GM23338 (cell line): ENCODE results near the gene RWDD1. TPM values are rescaled to one million over a fixed set of nuclear protein-coding genes. Genes with fewer than 3 reads are reported as not detected.

Experiments used
- ATAC-seq: fragments of 200-7000 bp; cut with Tn5 transposase; 3 replicates; pipeline ENCODE4 v1.9.1; 2020
- DNase-seq: peaks from one replicate; pipeline ENCODE4 v3.0.0-alpha.2; 2015; ENCODE audit warnings: low spot score
- H2AFZ ChIP-seq: fragments of 200-600 bp; sonication (generic); 2 replicates; pipeline ENCODE4 v1.8.0; 2016; ENCODE audit warnings: antibody characterized with exemption, mild to moderate bottlenecking, moderate library complexity
- H3F3A ChIP-seq: fragments of 200-600 bp; sonication (generic); replicated peaks from 2 replicates; pipeline ENCODE4 v1.8.0; 2017; ENCODE audit warnings: antibody characterized with exemption, mixed run types, low read depth
- H3K27ac ChIP-seq: fragments of 200-600 bp; sonication (generic); 2 replicates; pipeline ENCODE4 v1.6.1; 2016; ENCODE audit warnings: low read depth
- H3K27me3 ChIP-seq: fragments of 200-600 bp; sonication (generic); 2 replicates; pipeline ENCODE4 v1.8.0; 2016; ENCODE audit warnings: mild to moderate bottlenecking, mixed run types, moderate library complexity; ENCODE audit not compliant: insufficient read depth
- H3K36me3 ChIP-seq: fragments of 200-600 bp; sonication (generic); 2 replicates; pipeline ENCODE4 v1.8.0; 2016; ENCODE audit warnings: mild to moderate bottlenecking; ENCODE audit not compliant: insufficient read depth
- H3K4me1 ChIP-seq: fragments of 200-600 bp; sonication (generic); 2 replicates; pipeline ENCODE4 v1.8.0; 2016; ENCODE audit warnings: mild to moderate bottlenecking, moderate library complexity; ENCODE audit not compliant: insufficient read depth
- H3K4me2 ChIP-seq: fragments of 200-600 bp; sonication (generic); 2 replicates; pipeline ENCODE4 v1.7.1; 2017; ENCODE audit warnings: mixed run types
- H3K4me3 ChIP-seq: fragments of 200-600 bp; sonication (generic); 2 replicates; pipeline ENCODE4 v1.6.1; 2016; ENCODE audit warnings: mixed run types
- H3K79me2 ChIP-seq: fragments of 200-600 bp; sonication (generic); replicated peaks from 2 replicates; pipeline ENCODE4 v1.8.0; 2017; ENCODE audit warnings: mild to moderate bottlenecking; ENCODE audit not compliant: insufficient read depth
- H3K9me2 ChIP-seq: fragments of 200-600 bp; sonication (generic); 2 replicates; pipeline ENCODE4 v1.8.0; 2017; ENCODE audit not compliant: insufficient read depth
- H4K20me1 ChIP-seq: fragments of 200-600 bp; sonication (generic); replicated peaks from 2 replicates; pipeline ENCODE4 v1.8.0; 2017; ENCODE audit warnings: mild to moderate bottlenecking; ENCODE audit not compliant: insufficient read depth
- H3K27ac Mint-ChIP-seq: 2 replicates; pipeline ENCODE4 v1.8.0; 2020; ENCODE audit warnings: inconsistent platforms, mild to moderate bottlenecking, moderate library complexity, mixed read lengths
- H3K27me3 Mint-ChIP-seq: 3 replicates; pipeline ENCODE4 v1.8.0; 2022; ENCODE audit warnings: low read depth, mild to moderate bottlenecking, moderate library complexity, mixed read lengths, inconsistent platforms; ENCODE audit not compliant: insufficient read depth, poor library complexity
- H3K36me3 Mint-ChIP-seq: 3 replicates; pipeline ENCODE4 v1.8.0; 2021; ENCODE audit warnings: low read depth, mild to moderate bottlenecking, inconsistent platforms, moderate library complexity, mixed read lengths
- H3K4me1 Mint-ChIP-seq: 3 replicates; pipeline ENCODE4 v1.8.0; 2020; ENCODE audit warnings: mild to moderate bottlenecking, inconsistent platforms, mixed read lengths
- H3K4me3 Mint-ChIP-seq: 3 replicates; pipeline ENCODE4 v1.8.0; 2021; ENCODE audit warnings: moderate library complexity, mild to moderate bottlenecking, inconsistent platforms, mixed read lengths
- H3K9me3 Mint-ChIP-seq: 3 replicates; pipeline ENCODE4 v1.8.0; 2020; ENCODE audit warnings: moderate library complexity, mild to moderate bottlenecking, inconsistent platforms, mixed read lengths
- CREB1 ChIP-seq: fragments of 250-450 bp; sonication (Bioruptor Pico); IDR thresholded peaks from 2 replicates; pipeline ENCODE4 v1.5.0; 2020; ENCODE audit warnings: low read depth, mild to moderate bottlenecking, moderate library complexity
- CTCF ChIP-seq, 2 experiments: fragments of 200-600 bp in 1 of 2; sonication (generic) in 1 of 2; conservative IDR thresholded peaks; 2 replicates each; pipeline versions ENCODE4 v1.5.1 to v1.6.1; 2016 to 2017; ENCODE audit warnings: antibody characterized with exemption in 2 of 2, low read depth in 2 of 2, mild to moderate bottlenecking in 2 of 2, moderate library complexity in 1 of 2
- ETS1 ChIP-seq: IDR thresholded peaks from 2 replicates; pipeline ENCODE4 v1.6.1; 2016; ENCODE audit warnings: antibody characterized with exemption
- EZH2 ChIP-seq: fragments of 200-600 bp; sonication (generic); IDR thresholded peaks from one replicate; pipeline ENCODE4 v1.8.0; 2017; ENCODE audit warnings: antibody characterized with exemption, mild to moderate bottlenecking, low read depth; ENCODE audit not compliant: unreplicated experiment
- JUNB ChIP-seq: IDR thresholded peaks from one replicate; pipeline ENCODE4 v1.6.1; 2016; ENCODE audit warnings: antibody characterized with exemption; ENCODE audit not compliant: unreplicated experiment
- NANOG ChIP-seq: IDR thresholded peaks from 2 replicates; pipeline ENCODE4 v1.6.1; 2016; ENCODE audit warnings: antibody characterized with exemption, borderline replicate concordance
- STAT1 ChIP-seq: IDR thresholded peaks from one replicate; pipeline ENCODE4 v1.6.1; 2016; ENCODE audit warnings: antibody characterized with exemption; ENCODE audit not compliant: unreplicated experiment
- ZNF114 ChIP-seq: fragments of 250-450 bp; sonication (Bioruptor Pico); IDR thresholded peaks from 2 replicates; pipeline ENCODE4 v1.5.0; 2020; ENCODE audit warnings: mild to moderate bottlenecking, moderate library complexity
- polyA plus RNA-seq: library from polyadenylated mRNA; unstranded; fragments of >200 nt; fragmentation: Nextera tagmentation; extraction: Ambion mirVana; gene quantifications from 2 replicates; pipeline ENCODE4 v1.2.1, GENCODE V29; 2016
- total RNA-seq: library from RNA; depleted of rRNA; stranded (reverse); fragments of >200 nt; shearing (Covaris generic); gene quantifications from 2 replicates; pipeline ENCODE4 v1.2.3, GENCODE V29; 2014

RWDD1 gene
- total and polyA plus RNA-seq, 2 experiments from 2014 or later: 20.2 to 171 TPM

GRCh38 chr6:116545651-116546050 lies 25.7 kb upstream of the RWDD1 start, which contains the start of gene TRAPPC3L:
TSS of gene TRAPPC3L (minus strand) at chr6:116545684. CDS start at chr6:116545514, 170 bp downstream.
- Mint-ChIP-seq H3K36me3 (no peaks in the 10 kb centered on the region), H3K9me3 (no peaks in the 10 kb centered on the region), H3K27ac (no peak within 1 kb of the TSS), H3K27me3 (no peaks in the 10 kb centered on the region), H3K4me1 (peaks cover 8% of the 10 kb centered on the region; the same call in 2 of the 3 replicates), H3K4me3 (no peak within 1 kb of the TSS)
- Histone ChIP-seq H3K4me2 (no peak within 1 kb of the TSS), H3K79me2 (no peaks in the 10 kb centered on the region), H3K4me1 (no peaks in the 10 kb centered on the region; the same call in 1 of the 2 replicates), H4K20me1 (no peaks in the 10 kb centered on the region), H3K4me3 (no peak within 1 kb of the TSS), H3K27me3 (no peaks in the 10 kb centered on the region), H3F3A (no peaks in the 10 kb centered on the region), H3K36me3 (no peaks in the 10 kb centered on the region), H2AFZ (peak within 1 kb of the TSS; percentile 57; the same call in 1 of the 2 replicates), H3K27ac (no peak within 1 kb of the TSS), H3K9me2 (no peaks in the 10 kb centered on the region)
- ATAC-seq (no peak), DNase-seq (no peak)
- TF ChIP-seq JUNB (no peak), CTCF (conservative IDR thresholded peaks at IDR 0.05; ENCODE audit: low read depth in 2 of 2) (no peak), CREB1 (CRISPR knock-in tag) (no peak), ZNF114 (CRISPR knock-in tag) (no peak), NANOG (no peak)

- TF ChIP-seq STAT1 (no peak), ETS1 (no peak), EZH2 (no peak)
- H2AFZ ChIP-seq: peak overlapping the region; percentile 63; the same call in 1 of the 2 replicates
- no peak overlapping the region for H3K4me2 ChIP-seq
- H3K27ac ChIP-seq: no peak overlapping the region
- H3K27ac Mint-ChIP-seq: no peak overlapping the region
- H3K36me3 ChIP-seq: no peaks in the 10 kb centered on the region
- H3K4me1 Mint-ChIP-seq: peaks cover 8% of the 10 kb centered on the region; the same call in 2 of the 3 replicates
- no peaks in the 10 kb centered on the region for H3K9me3 Mint-ChIP-seq
- no peak overlapping the region for H3K4me3 Mint-ChIP-seq
- no peaks in the 10 kb centered on the region for H3K36me3 Mint-ChIP-seq
- H3F3A ChIP-seq: no peaks in the 10 kb centered on the region
- H3K9me2 ChIP-seq: no peaks in the 10 kb centered on the region
- no peaks in the 10 kb centered on the region; the same call in 1 of the 2 replicates for H3K4me1 ChIP-seq
- no peaks in the 10 kb centered on the region for H3K27me3 ChIP-seq
- ATAC-seq (no peak; the same call in 2 of the 3 replicates), DNase-seq (no peak)
- H3K27me3 Mint-ChIP-seq: no peaks in the 10 kb centered on the region
- no peaks in the 10 kb centered on the region for H3K79me2 ChIP-seq
- H3K4me3 ChIP-seq: no peak overlapping the region
- no peaks in the 10 kb centered on the region for H4K20me1 ChIP-seq
Observed at GRCh38 chr6:116547358-116547757, 23.9 kb upstream of the RWDD1 start.
